ENCODE results near the gene PTPN7.
"Not testable (repeated sequence)": the region's sequence is repeated elsewhere in the genome, so short reads cannot be mapped to it uniquely, and the experiment has no call there.

Gene PTPN7

DNA sequence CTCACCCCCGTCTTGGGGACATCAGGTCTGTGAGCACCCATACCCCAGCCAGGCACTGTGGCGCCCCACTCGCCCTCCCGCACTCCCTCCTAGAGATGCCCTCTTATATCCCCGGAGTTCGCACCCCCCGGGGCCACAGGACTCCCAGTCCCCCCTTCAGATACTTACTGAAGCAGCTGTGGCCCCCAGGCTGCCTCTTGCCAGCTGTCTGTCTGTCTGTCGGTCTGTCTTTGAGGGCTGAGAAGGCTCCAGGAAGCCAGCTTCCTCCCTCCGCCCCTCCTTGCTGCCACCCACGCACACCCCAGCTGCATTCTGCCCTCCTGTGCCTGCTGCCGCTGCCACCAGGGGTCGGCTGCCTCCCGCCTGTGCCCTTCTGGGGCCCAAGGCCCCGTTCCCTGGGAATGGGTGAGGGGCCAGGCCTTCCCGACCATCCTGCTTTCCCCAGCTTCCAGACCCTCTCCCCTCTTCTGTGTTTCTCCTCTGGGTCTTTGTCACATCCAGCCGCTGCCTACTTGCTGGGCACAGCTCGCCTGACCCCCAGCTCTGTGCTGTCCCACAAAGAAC is at the start of gene PTPN7:
PTPN7 (minus strand) TSS at position 226 of the 564 bp plus-strand sequence. CDS start 1,200 bp downstream, outside the sequence.
- FAIRE-seq: no peak

- no peak for FAIRE-seq
Observed at GRCh38 chr1:202208351-202208857, 48.0 kb upstream of the PTPN7 start.

DNA sequence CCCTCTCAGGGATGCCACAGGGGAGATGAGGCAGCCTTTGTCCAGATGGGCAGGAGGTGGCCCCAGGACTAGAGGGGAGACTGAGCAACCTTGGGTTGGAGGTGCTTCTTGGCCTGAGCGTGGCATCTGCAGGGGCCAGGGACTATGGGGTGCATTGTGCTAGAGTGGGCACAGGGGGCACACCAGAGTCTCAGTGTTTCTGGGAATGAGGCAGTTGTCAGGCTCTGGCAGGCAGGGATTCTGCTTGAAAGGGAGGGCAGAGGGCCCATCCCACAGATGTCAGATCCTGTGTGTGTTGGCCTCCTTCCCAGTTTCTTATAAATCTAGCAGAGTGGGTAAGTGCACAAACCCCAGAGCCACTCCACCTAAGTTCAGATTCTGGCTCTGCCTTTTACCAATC is 46.9 kb upstream of the PTPN7 start:
- FAIRE-seq: no peak

DNA sequence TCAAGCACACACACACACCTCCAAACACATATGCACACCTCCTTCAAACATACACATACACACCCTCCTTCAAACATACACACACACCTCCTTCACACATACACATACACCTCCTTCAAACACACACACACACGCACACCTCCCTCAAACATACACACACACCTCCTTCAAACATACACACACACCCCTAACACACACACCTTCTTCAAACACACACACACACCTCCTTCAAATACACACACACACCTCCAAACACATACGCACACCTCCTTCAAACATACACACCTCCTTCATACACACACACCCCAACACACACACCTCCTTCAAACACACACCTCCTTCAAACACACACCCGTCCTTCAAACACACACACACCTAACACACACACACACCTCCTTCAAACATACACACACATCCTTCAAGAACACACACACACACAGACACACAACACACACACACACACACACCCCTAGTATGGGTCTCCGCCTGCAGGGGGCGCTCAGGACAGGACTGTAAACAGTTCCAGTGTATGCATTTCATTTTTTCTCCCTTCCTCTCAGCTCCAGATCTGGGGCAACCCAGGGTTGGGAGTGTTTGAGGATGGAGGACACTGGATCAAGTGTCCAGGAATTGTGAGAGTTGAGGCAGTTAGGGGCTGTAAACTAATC is 45.3 kb upstream of the PTPN7 start:
- no peak for FAIRE-seq

- no peak for FAIRE-seq
Observed at GRCh38 chr1:202204065-202204464, 43.7 kb upstream of the PTPN7 start.

DNA sequence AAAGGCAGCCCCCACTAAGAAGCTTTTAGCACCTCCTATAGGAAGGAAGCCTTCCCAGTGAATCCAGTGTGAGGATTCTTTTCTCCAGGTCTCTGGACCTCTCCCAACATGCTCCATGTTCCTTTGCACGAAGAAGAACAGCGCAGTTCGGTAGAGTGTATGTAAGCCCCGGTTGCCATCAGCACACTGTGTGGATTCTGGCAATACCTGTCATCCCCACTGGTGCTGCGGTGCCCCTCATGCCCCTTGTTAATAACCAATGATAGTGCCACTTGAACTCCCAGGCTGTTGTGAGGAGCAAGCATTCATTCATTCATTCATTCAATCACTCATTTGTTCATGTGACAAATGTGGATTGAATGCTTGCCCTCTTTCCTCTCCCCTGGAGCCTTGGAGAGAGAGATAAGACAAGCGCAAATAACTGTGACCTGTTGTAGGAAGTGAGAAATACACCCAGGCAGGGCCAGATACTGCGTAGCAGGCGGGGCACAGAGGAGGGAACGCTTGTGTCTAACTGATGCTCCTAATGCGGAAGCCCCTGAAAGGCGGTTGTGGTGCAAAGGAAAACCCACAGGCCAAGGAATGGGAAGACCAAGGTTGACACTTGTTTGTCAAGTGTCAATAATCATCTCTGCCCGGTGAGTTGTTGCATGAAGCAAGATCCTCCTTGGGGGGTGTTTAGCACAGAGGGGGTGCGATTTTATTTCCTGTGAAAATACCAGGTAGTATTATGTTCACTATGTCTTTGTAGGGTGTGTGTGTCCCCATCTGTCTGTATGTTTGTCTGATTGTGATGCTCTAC is 43.0 kb upstream of the PTPN7 start:
- FAIRE-seq: no peak

DNA sequence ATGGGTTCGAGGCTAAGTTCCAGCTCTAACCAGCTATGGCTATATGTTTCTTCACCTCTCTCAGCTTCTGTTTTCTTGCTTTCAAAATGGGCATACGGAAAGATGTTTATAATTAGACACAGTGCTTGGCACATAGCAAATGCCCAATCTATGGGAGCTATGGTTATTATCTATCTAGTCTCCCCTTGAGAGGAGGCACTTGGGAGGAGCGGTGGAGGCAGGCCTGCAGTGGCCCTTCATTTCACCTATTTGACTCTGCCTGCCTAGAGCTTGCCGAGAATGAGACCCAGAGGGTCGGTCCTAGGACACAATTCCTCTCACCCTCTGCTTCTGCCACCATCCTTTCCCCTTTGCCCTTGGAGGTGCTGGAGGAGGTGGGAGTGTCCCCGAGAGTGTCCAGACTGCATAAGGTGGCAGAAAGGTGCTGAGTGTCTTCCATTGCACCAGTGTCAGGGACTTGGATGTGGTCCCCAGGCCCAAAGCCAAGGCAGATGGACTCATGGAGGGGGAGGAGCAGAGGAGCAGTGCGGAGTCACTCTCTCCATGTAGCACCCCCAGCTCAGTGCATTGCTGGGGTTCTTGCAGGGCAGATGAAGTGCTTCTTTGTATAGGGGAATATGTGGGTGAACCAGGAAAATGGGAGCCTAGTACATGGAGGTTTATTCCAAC is 42.2 kb upstream of the PTPN7 start:
- FAIRE-seq: no peak

GRCh38 chr1:202201971-202202370 is 41.6 kb upstream of the PTPN7 start:
- no peak for FAIRE-seq

DNA sequence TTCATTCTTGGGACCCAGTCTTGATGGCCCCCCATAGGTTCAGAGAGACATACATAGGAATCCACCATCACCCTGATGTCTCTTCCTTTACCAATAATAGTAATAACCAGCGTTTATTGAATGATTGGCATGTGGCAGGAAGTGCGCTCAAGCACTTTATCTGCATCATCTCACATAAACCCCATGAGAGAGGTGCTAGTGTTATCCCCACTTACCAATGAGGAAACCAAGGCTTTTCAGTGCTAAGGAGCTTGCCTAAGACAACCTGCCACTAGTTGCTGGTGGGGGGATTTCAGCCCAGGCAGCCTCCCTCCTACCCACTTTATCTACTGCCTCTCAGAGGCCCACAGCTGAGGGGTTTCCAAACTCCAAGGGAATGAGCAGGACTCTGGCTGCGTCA is 40.9 kb upstream of the PTPN7 start:
- FAIRE-seq: no peak

DNA sequence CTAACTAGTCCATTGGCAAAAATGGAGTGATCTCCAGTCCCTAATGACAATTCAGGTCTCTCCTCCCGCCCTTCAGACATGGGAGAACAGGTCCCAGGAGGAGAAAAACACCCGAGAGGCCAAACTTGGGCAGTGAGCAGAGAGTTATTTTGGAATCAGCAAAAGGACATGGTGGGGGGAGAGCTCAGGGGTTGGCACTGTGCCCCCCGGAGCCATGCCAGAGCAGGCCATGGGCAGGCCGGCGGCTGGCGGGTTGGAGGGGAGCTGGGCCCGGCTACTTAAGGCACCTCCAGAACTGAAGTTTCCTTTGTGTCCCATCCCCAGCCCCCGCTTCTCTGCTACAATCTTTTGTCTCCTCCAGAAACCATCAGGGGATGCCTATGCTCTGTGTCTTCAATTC is 40.3 kb upstream of the PTPN7 start:
- FAIRE-seq: no peak

DNA sequence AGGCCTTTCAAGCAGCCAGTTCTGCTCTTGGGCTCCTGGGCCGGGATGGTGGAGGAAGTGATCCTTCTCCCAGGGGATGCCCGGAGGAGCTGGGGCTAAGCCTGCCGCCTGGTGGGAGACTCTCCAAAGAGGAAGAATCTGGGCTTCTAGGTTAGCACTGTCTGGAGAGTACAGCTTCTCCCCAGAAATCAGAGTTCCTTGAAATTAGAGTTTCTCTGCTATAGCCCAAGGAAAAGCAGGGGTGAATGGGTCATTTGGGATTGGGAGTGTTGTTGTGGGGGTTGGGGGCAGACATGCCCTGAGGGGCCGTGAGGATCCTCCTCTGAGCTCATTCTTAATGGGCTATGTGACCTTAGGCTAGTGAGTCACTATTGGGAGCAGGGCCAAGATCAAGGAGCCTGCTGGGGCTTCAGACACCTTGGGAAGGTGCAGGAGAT is 39.7 kb upstream of the PTPN7 start:
- FAIRE-seq: no peak

DNA sequence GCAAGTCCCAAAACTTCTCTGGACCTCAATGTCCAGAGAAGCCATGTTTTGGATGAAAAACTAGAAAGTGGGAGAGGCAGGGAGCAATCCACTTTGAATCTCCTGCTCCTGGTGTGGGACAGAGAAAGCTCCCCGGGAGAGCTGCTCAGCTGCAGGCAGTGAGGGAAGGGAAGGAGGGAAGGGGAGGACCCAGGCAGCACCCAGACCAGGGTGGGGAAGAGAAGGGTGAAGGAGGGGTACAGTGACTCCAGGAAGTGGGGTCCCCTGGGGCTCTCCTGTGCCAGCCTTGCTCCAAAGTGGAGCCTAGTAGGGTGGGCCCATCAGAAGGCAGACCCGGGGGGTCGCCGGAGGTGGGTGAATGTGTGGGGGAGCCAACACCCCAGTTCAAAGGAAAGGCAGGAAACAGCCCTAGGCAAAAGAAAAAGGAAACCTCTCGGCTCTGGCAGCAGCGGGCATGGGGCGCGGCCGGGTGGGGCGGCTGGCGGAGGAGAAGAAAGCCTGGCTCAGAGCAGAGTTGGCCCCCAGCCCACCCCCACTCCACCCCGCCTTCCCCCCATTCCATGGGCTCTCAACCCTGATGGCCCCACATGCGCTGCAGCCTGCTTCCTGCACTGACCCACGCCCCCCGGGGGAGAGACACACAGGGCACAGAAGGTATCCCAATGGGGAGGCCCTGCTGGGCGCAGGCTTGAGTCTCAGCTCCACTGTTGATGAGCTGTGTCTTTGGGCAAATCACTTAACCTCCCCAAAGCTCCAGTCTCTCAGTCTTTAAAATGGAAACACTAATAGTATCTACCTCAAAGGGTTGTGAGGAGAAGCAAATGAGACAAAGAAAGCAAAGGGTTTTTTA is 38.9 kb upstream of the PTPN7 start:
- no peak for FAIRE-seq

DNA sequence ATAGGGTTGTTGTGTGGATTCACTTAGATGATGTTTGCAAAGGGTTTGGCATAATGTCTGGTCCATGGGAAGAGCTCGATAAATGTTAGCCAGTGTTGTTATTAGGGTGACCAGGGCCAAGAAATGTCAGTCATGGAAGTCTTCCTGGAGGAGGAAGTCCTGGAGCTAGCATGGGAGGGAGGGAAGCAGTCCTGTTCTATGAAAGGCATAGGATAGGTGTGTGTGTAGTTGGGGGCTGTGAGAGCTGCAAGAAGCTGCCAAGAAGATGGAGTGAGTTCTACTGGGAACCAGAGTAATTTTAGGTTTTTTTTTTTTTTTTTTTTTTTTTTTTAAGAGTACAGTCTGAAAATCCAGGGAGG is 37.9 kb upstream of the PTPN7 start:
- FAIRE-seq: no peak

GRCh38 chr1:202197653-202198365 is 37.4 kb upstream of the PTPN7 start:
- FAIRE-seq: no peak

- FAIRE-seq: no peak
Observed at GRCh38 chr1:202194328-202194648, 33.9 kb upstream of the PTPN7 start.

GRCh38 chr1:202193614-202194327 is 33.4 kb upstream of the PTPN7 start, which contains the start of gene LGR6:
TSS of gene LGR6 (plus strand) at chr1:202193799. CDS start at chr1:202193990, 191 bp downstream.
- no peak for FAIRE-seq

DNA sequence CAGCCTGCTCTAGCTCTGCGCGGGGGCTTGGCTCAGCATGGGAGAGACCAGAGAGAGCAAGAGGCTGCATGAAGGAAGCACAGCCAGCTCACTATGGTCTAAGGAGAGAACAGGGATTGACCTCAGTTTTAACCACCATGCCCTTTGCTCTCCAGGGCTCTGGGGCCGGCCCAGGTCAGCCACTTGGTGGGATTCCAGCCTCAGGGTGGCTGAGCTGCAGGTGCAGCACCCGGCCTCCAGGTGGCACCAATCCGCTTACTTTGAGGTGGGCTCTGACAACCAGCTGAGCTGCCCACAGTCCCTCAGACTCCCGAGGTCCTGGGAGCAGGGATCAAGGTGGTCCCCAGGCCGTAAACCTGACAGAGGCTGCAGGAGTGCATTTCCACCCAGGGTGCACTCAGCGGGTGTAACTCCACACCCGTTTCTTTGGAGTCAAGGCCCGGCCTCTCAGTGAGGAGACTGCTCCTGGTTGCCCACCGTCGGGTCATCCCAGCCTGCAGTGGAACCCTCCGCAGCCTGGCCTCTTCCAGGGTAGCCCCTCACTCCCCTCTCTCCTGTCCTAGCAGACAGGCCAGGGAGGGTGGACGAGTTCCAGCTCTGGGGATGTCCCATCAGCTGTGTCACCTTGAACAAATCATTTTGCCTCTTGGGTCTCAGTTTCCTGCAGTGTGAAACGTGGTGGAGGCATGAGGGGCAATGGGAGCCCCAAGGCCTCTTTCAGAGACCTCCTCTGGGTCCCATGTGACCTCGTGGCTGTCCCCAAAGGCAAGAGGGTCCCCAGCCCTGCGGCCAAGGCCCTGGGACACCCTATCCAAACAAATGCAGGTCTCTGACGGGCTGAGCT is 32.6 kb upstream of the PTPN7 start:
- no peak for FAIRE-seq

DNA sequence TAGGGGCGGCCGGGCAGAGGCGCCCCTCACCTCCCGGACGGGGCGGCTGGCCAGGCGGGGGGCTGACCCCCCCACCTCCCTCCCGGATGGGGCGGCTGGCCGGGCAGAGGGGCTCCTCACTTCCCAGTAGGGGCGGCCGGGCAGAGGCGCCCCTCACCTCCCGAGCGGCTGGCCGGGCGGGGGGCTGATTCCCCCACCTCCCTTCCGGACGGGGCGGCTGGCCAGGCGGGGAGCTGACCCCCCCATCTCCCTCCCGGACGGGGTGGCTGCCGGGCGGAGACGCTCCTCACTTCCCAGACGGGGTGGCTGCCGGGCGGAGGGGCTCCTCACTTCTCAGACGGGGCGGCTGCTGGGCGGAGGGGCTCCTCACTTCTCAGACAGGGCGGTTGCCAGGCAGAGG is 31.0 kb upstream of the PTPN7 start:
- FAIRE-seq: not testable (repeated sequence)

- FAIRE-seq: no peak
Observed at GRCh38 chr1:202189918-202190715, 29.7 kb upstream of the PTPN7 start.
